T-helper 22 cell (primary cell): Measurements from ENCODE around the gene CBX3.
A peak's percentile ranks its signal among the peaks of the same experiment; 100 is the strongest.
"Not testable (repeated sequence)": the region's sequence is repeated elsewhere in the genome, so short reads cannot be mapped to it uniquely, and the experiment has no call there.

Source experiments
- DNase-seq: peaks from one replicate; pipeline ENCODE4 v3.0.0-alpha.2; 2020; ENCODE audit warnings: low read depth

Gene CBX3

GRCh38 chr7:26188206-26188956, 13.2 kb upstream of the CBX3 start:
- no peak for DNase-seq

GRCh38 chr7:26188957-26189541, 12.5 kb upstream of the CBX3 start:
- no peak for DNase-seq

- no peak for DNase-seq
These were observed 11.8 kb upstream of the CBX3 start for GRCh38 chr7:26189697-26190096.

GRCh38 chr7:26190417-26190869, 11.1 kb upstream of the CBX3 start:
- DNase-seq, result no peak

- DNase-seq, result no peak
These were observed 10.1 kb upstream of the CBX3 start for GRCh38 chr7:26191233-26191973.

GRCh38 chr7:26191974-26192479, 9.5 kb upstream of the CBX3 start:
- no peak for DNase-seq

- no peak for DNase-seq
These were observed 9.0 kb upstream of the CBX3 start for GRCh38 chr7:26192485-26193087.

- no peak for DNase-seq
These were observed 7.9 kb upstream of the CBX3 start for GRCh38 chr7:26193432-26194207.

- DNase-seq, result not testable (repeated sequence)
These were observed 6.8 kb upstream of the CBX3 start for GRCh38 chr7:26194764-26195163.

- no peak for DNase-seq
These were observed 6.4 kb upstream of the CBX3 start for GRCh38 chr7:26195182-26195581.

- no peak for DNase-seq
These were observed 5.5 kb upstream of the CBX3 start for GRCh38 chr7:26195867-26196657.

GRCh38 chr7:26197153-26198115, 4.1 kb upstream of the CBX3 start:
- DNase-seq, result no peak

GRCh38 chr7:26198133-26198780, 3.3 kb upstream of the CBX3 start:
- DNase-seq, result no peak

- no peak for DNase-seq
These were observed 2.8 kb upstream of the CBX3 start for GRCh38 chr7:26198781-26199169.

GRCh38 chr7:26199301-26200037, 2.1 kb upstream of the CBX3 start:
- DNase-seq, result peak; percentile 45

GRCh38 chr7:26200038-26200443, 1.5 kb upstream of the CBX3 start:
- DNase-seq, result peak; percentile 54

GRCh38 chr7:26200444-26201246, 900 bp upstream of the CBX3 start, which contains the start of gene HNRNPA2B1:
TSS of gene HNRNPA2B1 (minus strand) at chr7:26200746. CDS start at chr7:26200577, 169 bp downstream.
- DNase-seq, result peak; percentile 95
